SH-SY5Y (cell line): ENCODE results near the gene PAXX.

ENCODE experiments used
- GATA2 ChIP-seq: IDR thresholded peaks from 2 replicates; pipeline ENCODE4 v1.6.1; 2011; ENCODE audit warnings: mild to moderate bottlenecking, low read depth, low read length
- GATA3 ChIP-seq: IDR thresholded peaks from 2 replicates; pipeline ENCODE4 v1.6.1; 2011; ENCODE audit warnings: low read depth, mild to moderate bottlenecking, low read length, moderate library complexity

DNA sequence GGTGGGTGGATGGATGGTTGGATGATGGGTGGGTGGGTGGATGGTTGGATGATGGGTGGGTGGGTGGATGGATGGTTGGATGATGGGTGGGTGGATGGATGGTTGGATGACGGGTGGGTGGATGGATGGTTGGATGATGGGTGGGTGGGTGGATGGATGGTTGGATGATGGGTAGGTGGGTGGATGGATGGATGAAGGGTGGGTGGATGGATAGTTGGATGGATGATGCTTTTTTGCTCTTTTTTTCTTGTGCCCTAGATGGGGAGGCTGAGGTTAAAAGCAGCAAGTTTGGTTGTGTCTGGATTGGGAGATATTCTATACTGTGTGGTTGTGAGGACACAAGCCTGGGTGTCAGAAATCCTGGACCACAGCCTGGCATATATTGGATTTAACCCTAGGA lies 34.8 kb upstream of the PAXX start:
- TF ChIP-seq GATA2 (no peak), GATA3 (no peak)
